HUES6 (cell line): ENCODE data around the gene MYO9A.

Experiments used
- H3K27ac ChIP-seq: 2 replicates; pipeline ENCODE4 v1.7.0; 2013; ENCODE audit warnings: low read depth, mild to moderate bottlenecking, low read length, inconsistent platforms
- H3K27me3 ChIP-seq: 2 replicates; pipeline ENCODE4 v1.6.1; 2013; ENCODE audit warnings: low read length; ENCODE audit not compliant: control insufficient read depth, insufficient read depth
- H3K36me3 ChIP-seq: 2 replicates; pipeline ENCODE4 v1.6.1; 2013; ENCODE audit warnings: low read length; ENCODE audit not compliant: control insufficient read depth, insufficient read depth
- H3K4me1 ChIP-seq: 2 replicates; pipeline ENCODE4 v1.6.1; 2013; ENCODE audit warnings: low read length; ENCODE audit not compliant: control insufficient read depth, insufficient read depth
- H3K4me3 ChIP-seq: 2 replicates; pipeline ENCODE4 v1.5.1; 2013; ENCODE audit warnings: low read depth, low read length
- H3K9ac ChIP-seq: one replicate; pipeline ENCODE4 v1.6.1; 2013; ENCODE audit warnings: mild to moderate bottlenecking, low read length
- H3K9me3 ChIP-seq: 2 replicates; pipeline ENCODE4 v1.6.1; 2013; ENCODE audit warnings: low read depth, low read length; ENCODE audit not compliant: control insufficient read depth, insufficient read depth

The MYO9A gene

GRCh38 chr15:71781179-71781964, 336.6 kb downstream of the MYO9A start:
- Histone ChIP-seq H3K4me3 (no peak overlapping the region), H3K27ac (no peak overlapping the region), H3K27me3 (no peaks in the 10 kb centered on the region), H3K36me3 (no peaks in the 10 kb centered on the region), H3K9me3 (no peaks in the 10 kb centered on the region), H3K9ac (no peak overlapping the region), H3K4me1 (peaks cover 3% of the 10 kb centered on the region; the same call in 1 of the 2 replicates)

GRCh38 chr15:71780115-71780976, 337.6 kb downstream of the MYO9A start:
- no peak overlapping the region for H3K4me3 ChIP-seq
- no peaks in the 10 kb centered on the region for H3K27me3 ChIP-seq
- no peak overlapping the region for H3K27ac ChIP-seq
- H3K4me1 ChIP-seq, result peaks cover 3% of the 10 kb centered on the region; the same call in 1 of the 2 replicates
- no peak overlapping the region for H3K9ac ChIP-seq
- no peaks in the 10 kb centered on the region for H3K36me3 ChIP-seq
- H3K9me3 ChIP-seq, result no peaks in the 10 kb centered on the region

- Histone ChIP-seq H3K9me3 (no peaks in the 10 kb centered on the region), H3K36me3 (no peaks in the 10 kb centered on the region), H3K9ac (no peak overlapping the region), H3K4me3 (no peak overlapping the region), H3K27me3 (no peaks in the 10 kb centered on the region), H3K27ac (no peak overlapping the region), H3K4me1 (peaks cover 3% of the 10 kb centered on the region; the same call in 1 of the 2 replicates)
These were observed 338.7 kb downstream of the MYO9A start for GRCh38 chr15:71779073-71779797.

- H3K9me3 ChIP-seq, result no peaks in the 10 kb centered on the region
These were observed 340.6 kb downstream of the MYO9A start for GRCh38 chr15:71777216-71777943.

GRCh38 chr15:71776304-71776703, 341.6 kb downstream of the MYO9A start:
- Histone ChIP-seq H3K9me3 (no peaks in the 10 kb centered on the region), H3K4me1 (peaks cover 3% of the 10 kb centered on the region; the same call in 1 of the 2 replicates), H3K27me3 (no peaks in the 10 kb centered on the region), H3K27ac (no peak overlapping the region), H3K9ac (no peak overlapping the region), H3K4me3 (no peak overlapping the region), H3K36me3 (no peaks in the 10 kb centered on the region)

More at GRCh38 chr15:71777216-71777943, 340.6 kb downstream of the MYO9A start:
- no peak overlapping the region for H3K4me3 ChIP-seq
- no peaks in the 10 kb centered on the region for H3K36me3 ChIP-seq
- no peak overlapping the region for H3K9ac ChIP-seq
- peaks cover 3% of the 10 kb centered on the region; the same call in 1 of the 2 replicates for H3K4me1 ChIP-seq
- no peak overlapping the region for H3K27ac ChIP-seq
- H3K27me3 ChIP-seq, result no peaks in the 10 kb centered on the region

- Histone ChIP-seq H3K27me3 (no peaks in the 10 kb centered on the region), H3K9me3 (no peaks in the 10 kb centered on the region), H3K4me1 (peaks cover 3% of the 10 kb centered on the region; the same call in 1 of the 2 replicates), H3K36me3 (no peaks in the 10 kb centered on the region), H3K4me3 (no peak overlapping the region), H3K9ac (no peak overlapping the region), H3K27ac (no peak overlapping the region)
These were observed 342.1 kb downstream of the MYO9A start for GRCh38 chr15:71775856-71776255.

- Histone ChIP-seq H3K36me3 (no peaks in the 10 kb centered on the region), H3K9ac (no peak overlapping the region), H3K4me3 (no peak overlapping the region), H3K27ac (no peak overlapping the region), H3K9me3 (no peaks in the 10 kb centered on the region), H3K4me1 (no peaks in the 10 kb centered on the region), H3K27me3 (no peaks in the 10 kb centered on the region)
These were observed 344.6 kb downstream of the MYO9A start for GRCh38 chr15:71773206-71773859.
